BLaER1 (cell line): ENCODE results near the gene ASAH2.
"Not testable (repeated sequence)": the region's sequence is repeated elsewhere in the genome, so short reads cannot be mapped to it uniquely, and the experiment has no call there.

Experiments used
- H3K27ac ChIP-seq: shearing (Covaris generic); formaldehyde crosslinking; 2 replicates; pipeline ENCODE4 v1.8.1; 2022
- H3K27me3 ChIP-seq: shearing (Covaris generic); formaldehyde crosslinking; 2 replicates; pipeline ENCODE4 v1.8.1; 2022
- H3K36me3 ChIP-seq: shearing (Covaris generic); formaldehyde crosslinking; 2 replicates; pipeline ENCODE4 v1.8.1; 2022
- H3K4me1 ChIP-seq: shearing (Covaris generic); formaldehyde crosslinking; 2 replicates; pipeline ENCODE4 v1.8.1; 2022
- H3K4me2 ChIP-seq: shearing (Covaris generic); formaldehyde crosslinking; 2 replicates; pipeline ENCODE4 v1.8.1; 2022
- H3K4me3 ChIP-seq: shearing (Covaris generic); formaldehyde crosslinking; 2 replicates; pipeline ENCODE4 v1.8.1; 2022
- H3K9ac ChIP-seq: shearing (Covaris generic); formaldehyde crosslinking; 2 replicates; pipeline ENCODE4 v1.8.1; 2022
- H3K9me3 ChIP-seq: shearing (Covaris generic); formaldehyde crosslinking; 2 replicates; pipeline ENCODE4 v1.8.1; 2022
- H4K20me1 ChIP-seq: shearing (Covaris generic); formaldehyde crosslinking; 2 replicates; pipeline ENCODE4 v1.8.1; 2022
- Cebpa-rat ChIP-seq: shearing (Covaris generic); IDR thresholded peaks from 2 replicates; pipeline ENCODE4 v1.8.1; 2022

The ASAH2 gene

GRCh38 chr10:50281967-50282522 lies 30.7 kb upstream of the ASAH2 start:
- Histone ChIP-seq H3K27ac (no peak overlapping the region), H3K27me3 (no peaks in the 10 kb centered on the region), H3K4me3 (no peak overlapping the region), H3K4me1 (peaks cover 7% of the 10 kb centered on the region), H3K36me3 (no peaks in the 10 kb centered on the region), H3K4me2 (no peak overlapping the region), H3K9ac (no peak overlapping the region), H3K9me3 (no peaks in the 10 kb centered on the region), H4K20me1 (no peaks in the 10 kb centered on the region)
- no peak for TF ChIP-seq Cebpa-rat

GRCh38 chr10:50281210-50281966 lies 30.1 kb upstream of the ASAH2 start:
- H3K9me3 ChIP-seq: no peaks in the 10 kb centered on the region
- no peak overlapping the region for H3K27ac ChIP-seq
- no peaks in the 10 kb centered on the region for H3K36me3 ChIP-seq
- H3K9ac ChIP-seq: no peak overlapping the region
- TF ChIP-seq Cebpa-rat: no peak
- H3K4me1 ChIP-seq: peaks cover under 1% of the 10 kb centered on the region
- no peaks in the 10 kb centered on the region for H4K20me1 ChIP-seq
- no peaks in the 10 kb centered on the region for H3K27me3 ChIP-seq
- no peak overlapping the region for H3K4me3 ChIP-seq
- H3K4me2 ChIP-seq: no peak overlapping the region

- no peak for TF ChIP-seq Cebpa-rat
- no peaks in the 10 kb centered on the region for H3K4me1 ChIP-seq
- no peak overlapping the region for H3K27ac ChIP-seq
- no peaks in the 10 kb centered on the region for H3K36me3 ChIP-seq
- H3K4me2 ChIP-seq: no peak overlapping the region
- no peak overlapping the region for H3K4me3 ChIP-seq
- H3K27me3 ChIP-seq: no peaks in the 10 kb centered on the region
- H3K9me3 ChIP-seq: no peaks in the 10 kb centered on the region
- H4K20me1 ChIP-seq: no peaks in the 10 kb centered on the region
- no peak overlapping the region for H3K9ac ChIP-seq
Measured at GRCh38 chr10:50280049-50280841, 28.9 kb upstream of the ASAH2 start.

- H3K36me3 ChIP-seq: no peaks in the 10 kb centered on the region
- TF ChIP-seq Cebpa-rat: no peak
- no peaks in the 10 kb centered on the region for H3K27me3 ChIP-seq
- no peaks in the 10 kb centered on the region for H4K20me1 ChIP-seq
- H3K9ac ChIP-seq: no peak overlapping the region
- no peak overlapping the region for H3K4me3 ChIP-seq
- no peak overlapping the region for H3K4me2 ChIP-seq
- H3K9me3 ChIP-seq: no peaks in the 10 kb centered on the region
- no peak overlapping the region for H3K27ac ChIP-seq
- H3K4me1 ChIP-seq: no peaks in the 10 kb centered on the region
Measured at GRCh38 chr10:50279489-50279888, 28.2 kb upstream of the ASAH2 start.

GRCh38 chr10:50275650-50276235 lies 24.4 kb upstream of the ASAH2 start:
- Histone ChIP-seq H3K27ac (no peak overlapping the region), H3K4me2 (no peak overlapping the region), H3K27me3 (no peaks in the 10 kb centered on the region), H3K9ac (no peak overlapping the region), H3K4me1 (no peaks in the 10 kb centered on the region), H3K36me3 (no peaks in the 10 kb centered on the region), H3K4me3 (no peak overlapping the region), H3K9me3 (no peaks in the 10 kb centered on the region), H4K20me1 (no peaks in the 10 kb centered on the region)
- TF ChIP-seq Cebpa-rat: no peak

GRCh38 chr10:50272531-50272930 lies 21.2 kb upstream of the ASAH2 start:
- Histone ChIP-seq H3K36me3 (no peaks in the 10 kb centered on the region), H3K27me3 (no peaks in the 10 kb centered on the region)

GRCh38 chr10:50271564-50272250 lies 20.4 kb upstream of the ASAH2 start:
- no peak overlapping the region for H3K4me3 ChIP-seq
- no peak overlapping the region for H3K9ac ChIP-seq
- no peak overlapping the region for H3K4me2 ChIP-seq
- TF ChIP-seq Cebpa-rat: no peak
- H4K20me1 ChIP-seq: no peaks in the 10 kb centered on the region
- no peaks in the 10 kb centered on the region for H3K4me1 ChIP-seq
- H3K27ac ChIP-seq: no peak overlapping the region
- H3K27me3 ChIP-seq: no peaks in the 10 kb centered on the region
- H3K9me3 ChIP-seq: no peaks in the 10 kb centered on the region
- H3K36me3 ChIP-seq: no peaks in the 10 kb centered on the region

More at GRCh38 chr10:50272531-50272930, 21.2 kb upstream of the ASAH2 start:
- H3K4me3 ChIP-seq: no peak overlapping the region
- H3K9me3 ChIP-seq: no peaks in the 10 kb centered on the region
- no peak overlapping the region for H3K4me2 ChIP-seq
- H3K9ac ChIP-seq: no peak overlapping the region
- TF ChIP-seq Cebpa-rat: no peak
- no peak overlapping the region for H3K27ac ChIP-seq
- no peaks in the 10 kb centered on the region for H4K20me1 ChIP-seq
- no peaks in the 10 kb centered on the region for H3K4me1 ChIP-seq

GRCh38 chr10:50267877-50268276 lies 16.6 kb upstream of the ASAH2 start:
- not testable (repeated sequence) for H3K4me2 ChIP-seq, H3K4me3 ChIP-seq, H3K27me3 ChIP-seq, H4K20me1 ChIP-seq, H3K27ac ChIP-seq, H3K4me1 ChIP-seq, H3K36me3 ChIP-seq, H3K9ac ChIP-seq, H3K9me3 ChIP-seq

GRCh38 chr10:50262625-50263024 lies 11.3 kb upstream of the ASAH2 start:
- H3K27me3 ChIP-seq, H4K20me1 ChIP-seq, H3K9ac ChIP-seq, H3K36me3 ChIP-seq, H3K4me3 ChIP-seq, H3K27ac ChIP-seq: not testable (repeated sequence)
- H3K9me3 ChIP-seq: peaks cover 11% of the 10 kb centered on the region
- peak overlapping the region; percentile 69 for H3K4me2 ChIP-seq
- peaks cover 41% of the 10 kb centered on the region for H3K4me1 ChIP-seq
